Glutamatergic neuron (in vitro differentiated cells): ENCODE data around the gene RAPGEF5. TPM values are rescaled to one million over a fixed set of nuclear protein-coding genes. Genes with fewer than 3 reads are reported as not detected.

Experiments used
- DNase-seq: peaks from one replicate; pipeline ENCODE4 v3.0.0; 2022
- H3K27ac Mint-ChIP-seq: one replicate; pipeline ENCODE4 v1.8.0; 2020; ENCODE audit warnings: mild to moderate bottlenecking, mixed read lengths, inconsistent platforms; ENCODE audit not compliant: unreplicated experiment
- H3K27me3 Mint-ChIP-seq: one replicate; pipeline ENCODE4 v1.8.0; 2020; ENCODE audit warnings: mild to moderate bottlenecking, moderate library complexity, mixed read lengths, inconsistent platforms; ENCODE audit not compliant: unreplicated experiment
- H3K36me3 Mint-ChIP-seq: one replicate; pipeline ENCODE4 v1.8.0; 2020; ENCODE audit warnings: mild to moderate bottlenecking, mixed read lengths, inconsistent platforms; ENCODE audit not compliant: unreplicated experiment
- H3K4me1 Mint-ChIP-seq: one replicate; pipeline ENCODE4 v1.8.0; 2020; ENCODE audit warnings: mild to moderate bottlenecking, low read depth, mixed read lengths, inconsistent platforms; ENCODE audit not compliant: unreplicated experiment
- H3K4me3 Mint-ChIP-seq: one replicate; pipeline ENCODE4 v1.8.0; 2020; ENCODE audit warnings: mild to moderate bottlenecking, mixed read lengths, inconsistent platforms; ENCODE audit not compliant: unreplicated experiment
- H3K9me3 Mint-ChIP-seq: one replicate; pipeline ENCODE4 v1.8.0; 2020; ENCODE audit warnings: mild to moderate bottlenecking, moderate library complexity, mixed read lengths, inconsistent platforms; ENCODE audit not compliant: unreplicated experiment
- CTCF ChIP-seq: fragments of 200-600 bp; sonication (generic); IDR thresholded peaks from one replicate; pipeline ENCODE4 v1.5.0; 2021; ENCODE audit not compliant: partially characterized antibody, unreplicated experiment
- total RNA-seq: library from RNA; stranded (reverse); fragmentation: NEBNext Ultra II Directional; extraction: Animal tissue kit (Norgen Biotek cat#: 25700); gene quantifications from one replicate; pipeline ENCODE4 v1.2.1, GENCODE V29; 2021; ENCODE audit not compliant: unreplicated experiment

Gene RAPGEF5
- total RNA-seq, 1 donor from 2014 or later, result 169 TPM

DNA sequence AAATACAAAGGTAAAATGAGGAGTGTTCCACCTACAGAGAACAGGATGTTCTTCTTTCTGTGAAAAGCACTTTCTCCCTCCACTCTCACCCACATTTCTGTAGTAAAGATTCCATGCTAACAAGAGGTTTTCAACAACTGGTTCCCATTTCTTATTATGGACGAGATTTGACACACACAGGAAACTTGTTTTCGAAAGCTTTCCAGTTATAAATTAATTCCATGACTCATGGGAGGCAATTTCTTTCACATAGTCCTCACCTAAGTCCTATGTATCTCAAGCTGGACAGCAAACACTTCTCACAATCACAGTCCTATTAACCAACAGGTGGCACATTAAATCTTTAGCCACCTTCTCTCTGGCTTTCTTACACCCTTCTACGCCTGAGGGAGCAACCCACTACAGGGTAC lies 24.5 kb downstream of the RAPGEF5 start:
- Mint-ChIP-seq H3K9me3 (no peaks in the 10 kb centered on the region), H3K4me3 (no peak overlapping the region), H3K4me1 (no peaks in the 10 kb centered on the region), H3K27me3 (peaks cover 2% of the 10 kb centered on the region), H3K27ac (no peak overlapping the region), H3K36me3 (no peaks in the 10 kb centered on the region)
- no peak for DNase-seq
- TF ChIP-seq CTCF, result no peak

DNA sequence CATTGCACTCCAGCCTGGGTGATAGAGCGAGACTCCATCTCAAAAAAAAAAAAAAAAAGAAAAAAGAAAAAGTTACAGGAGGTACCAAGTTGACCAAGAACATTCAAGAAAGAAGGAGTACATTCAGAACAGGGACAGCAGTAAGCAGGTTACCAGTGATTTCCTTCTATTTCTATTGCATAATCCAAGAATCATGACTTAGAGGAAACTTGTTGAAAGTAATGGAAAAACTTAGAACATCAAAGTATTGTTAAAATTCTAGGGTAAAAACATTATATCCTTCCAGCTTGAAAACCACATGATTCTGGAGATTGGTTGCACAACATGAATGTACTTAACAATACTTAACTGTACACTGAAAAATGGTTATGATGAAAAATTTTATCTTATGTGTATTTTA lies 25.2 kb downstream of the RAPGEF5 start:
- no peak for TF ChIP-seq CTCF
- peaks cover 2% of the 10 kb centered on the region for H3K27me3 Mint-ChIP-seq
- no peak for DNase-seq
- no peaks in the 10 kb centered on the region for H3K36me3 Mint-ChIP-seq
- H3K4me1 Mint-ChIP-seq, result no peaks in the 10 kb centered on the region
- no peaks in the 10 kb centered on the region for H3K9me3 Mint-ChIP-seq
- no peak overlapping the region for H3K27ac Mint-ChIP-seq
- H3K4me3 Mint-ChIP-seq, result no peak overlapping the region

GRCh38 chr7:22330903-22331302 lies 26.1 kb downstream of the RAPGEF5 start:
- Mint-ChIP-seq H3K9me3 (no peaks in the 10 kb centered on the region), H3K4me1 (no peaks in the 10 kb centered on the region), H3K27me3 (no peaks in the 10 kb centered on the region), H3K4me3 (no peak overlapping the region), H3K27ac (no peak overlapping the region), H3K36me3 (no peaks in the 10 kb centered on the region)
- no peak for TF ChIP-seq CTCF
- no peak for DNase-seq

- Mint-ChIP-seq H3K27me3 (no peaks in the 10 kb centered on the region), H3K27ac (no peak overlapping the region), H3K36me3 (no peaks in the 10 kb centered on the region), H3K4me3 (no peak overlapping the region), H3K4me1 (no peaks in the 10 kb centered on the region), H3K9me3 (no peaks in the 10 kb centered on the region)
- TF ChIP-seq CTCF, result no peak
- no peak for DNase-seq
Measured at GRCh38 chr7:22329816-22330524, 27.0 kb downstream of the RAPGEF5 start.

- no peak for DNase-seq
- no peaks in the 10 kb centered on the region for H3K4me1 Mint-ChIP-seq
- no peak for TF ChIP-seq CTCF
- no peaks in the 10 kb centered on the region for H3K27me3 Mint-ChIP-seq
- no peak overlapping the region for H3K4me3 Mint-ChIP-seq
- no peaks in the 10 kb centered on the region for H3K9me3 Mint-ChIP-seq
- H3K36me3 Mint-ChIP-seq, result no peaks in the 10 kb centered on the region
- H3K27ac Mint-ChIP-seq, result no peak overlapping the region
Measured at GRCh38 chr7:22326181-22326580, 30.8 kb downstream of the RAPGEF5 start.
